ENCODE measurements around the gene DLGAP1. TPM values are rescaled to one million over a fixed set of nuclear protein-coding genes. Genes with fewer than 3 reads are reported as not detected.

Gene DLGAP1
- total RNA-seq, 1 donor from 2014 or later = 18.5 TPM

DNA sequence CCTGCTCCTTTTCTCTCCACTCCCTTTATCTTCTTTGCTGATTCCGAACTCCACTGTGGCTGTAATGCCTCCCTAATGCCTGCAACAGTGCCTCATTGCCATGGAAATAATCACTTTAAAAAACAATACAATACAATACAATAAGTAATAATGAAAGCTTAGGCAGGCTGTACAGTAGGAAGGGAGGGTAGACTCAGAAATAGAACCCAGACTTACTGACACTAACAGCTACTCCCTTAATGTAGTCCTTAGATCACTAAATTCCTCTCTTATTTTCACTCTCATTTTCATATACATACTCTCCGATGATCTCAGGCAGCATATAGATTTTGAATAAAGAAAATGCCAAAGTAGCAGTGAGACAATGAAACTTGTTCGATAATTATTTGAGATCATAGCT lies 70.2 kb downstream of the DLGAP1 start:
- H3K9me3 Mint-ChIP-seq = no peaks in the 10 kb centered on the region
- Histone ChIP-seq H3K79me2 (ENCODE audit: low read depth) (peaks cover 49% of the 10 kb centered on the region), H3K27ac (no peak overlapping the region), H3K9ac (no peak overlapping the region), H3K9me3 (ENCODE audit: low read depth) (no peaks in the 10 kb centered on the region), H3K27me3 (no peaks in the 10 kb centered on the region), H3K4me1 (peaks cover 31% of the 10 kb centered on the region), H2AFZ (replicated peaks) (no peak overlapping the region), H3K36me3 (no peaks in the 10 kb centered on the region), H3K4me3 (no peak overlapping the region), H3K4me2 (peak overlapping the region; percentile 25), H3F3A (ENCODE audit: low read depth) (no peaks in the 10 kb centered on the region), H4K20me1 (ENCODE audit: low read depth) (no peaks in the 10 kb centered on the region)
- TF ChIP-seq, protein P1, sequence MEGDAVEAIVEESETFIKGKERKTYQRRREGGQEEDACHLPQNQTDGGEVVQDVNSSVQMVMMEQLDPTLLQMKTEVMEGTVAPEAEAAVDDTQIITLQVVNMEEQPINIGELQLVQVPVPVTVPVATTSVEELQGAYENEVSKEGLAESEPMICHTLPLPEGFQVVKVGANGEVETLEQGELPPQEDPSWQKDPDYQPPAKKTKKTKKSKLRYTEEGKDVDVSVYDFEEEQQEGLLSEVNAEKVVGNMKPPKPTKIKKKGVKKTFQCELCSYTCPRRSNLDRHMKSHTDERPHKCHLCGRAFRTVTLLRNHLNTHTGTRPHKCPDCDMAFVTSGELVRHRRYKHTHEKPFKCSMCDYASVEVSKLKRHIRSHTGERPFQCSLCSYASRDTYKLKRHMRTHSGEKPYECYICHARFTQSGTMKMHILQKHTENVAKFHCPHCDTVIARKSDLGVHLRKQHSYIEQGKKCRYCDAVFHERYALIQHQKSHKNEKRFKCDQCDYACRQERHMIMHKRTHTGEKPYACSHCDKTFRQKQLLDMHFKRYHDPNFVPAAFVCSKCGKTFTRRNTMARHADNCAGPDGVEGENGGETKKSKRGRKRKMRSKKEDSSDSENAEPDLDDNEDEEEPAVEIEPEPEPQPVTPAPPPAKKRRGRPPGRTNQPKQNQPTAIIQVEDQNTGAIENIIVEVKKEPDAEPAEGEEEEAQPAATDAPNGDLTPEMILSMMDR (IDR thresholded peaks at IDR 0.05) = no peak
- TF ChIP-seq EZH2 (IDR thresholded peaks at IDR 0.05) = no peak
- TF ChIP-seq EZH2phosphoT487 (IDR thresholded peaks at IDR 0.05) = no peak
- H3K36me3 Mint-ChIP-seq = no peaks in the 10 kb centered on the region
- H3K4me3 Mint-ChIP-seq = no peak overlapping the region
- peaks cover 3% of the 10 kb centered on the region for H3K4me1 Mint-ChIP-seq
- no peak overlapping the region for H3K27ac Mint-ChIP-seq
- peak; percentile 21 for DNase-seq (ENCODE audit: low spot score)
- peaks cover 2% of the 10 kb centered on the region for H3K27me3 Mint-ChIP-seq (ENCODE audit: insufficient read depth, low read depth)

DNA sequence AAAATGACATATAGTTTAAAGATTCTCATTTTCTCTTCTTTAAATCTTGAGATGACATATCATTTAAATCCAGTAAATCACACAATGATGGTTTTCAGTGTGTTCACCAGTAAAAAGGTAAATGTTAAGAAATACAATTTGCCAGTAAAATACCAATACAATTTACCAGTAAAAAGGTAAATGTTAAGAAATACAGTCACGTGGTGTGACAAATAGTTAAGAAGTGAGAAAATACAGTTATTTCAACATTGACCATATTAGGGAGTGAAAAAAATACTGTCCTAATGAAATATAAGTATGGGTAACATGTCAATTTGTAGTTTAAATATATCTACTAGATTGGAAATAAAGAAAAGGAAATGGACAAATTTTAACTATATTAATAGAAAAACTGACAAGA lies 80.5 kb downstream of the DLGAP1 start:
- no peaks in the 10 kb centered on the region for H3K36me3 Mint-ChIP-seq
- Histone ChIP-seq H3K9ac (no peak overlapping the region), H3K27ac (no peak overlapping the region), H3K4me2 (no peak overlapping the region), H3K4me3 (no peak overlapping the region), H3K4me1 (peaks cover 18% of the 10 kb centered on the region), H4K20me1 (ENCODE audit: low read depth) (no peaks in the 10 kb centered on the region), H3F3A (ENCODE audit: low read depth) (no peaks in the 10 kb centered on the region), H3K27me3 (no peaks in the 10 kb centered on the region), H3K9me3 (ENCODE audit: low read depth) (no peaks in the 10 kb centered on the region), H3K36me3 (no peaks in the 10 kb centered on the region), H2AFZ (replicated peaks) (no peak overlapping the region), H3K79me2 (ENCODE audit: low read depth) (peaks cover 66% of the 10 kb centered on the region)
- H3K4me1 Mint-ChIP-seq = peaks cover 4% of the 10 kb centered on the region
- no peaks in the 10 kb centered on the region for H3K9me3 Mint-ChIP-seq
- DNase-seq (ENCODE audit: low spot score) = no peak
- TF ChIP-seq, protein P1 (IDR thresholded peaks at IDR 0.05) = no peak
- TF ChIP-seq EZH2phosphoT487 (IDR thresholded peaks at IDR 0.05) (no peak), EZH2 (IDR thresholded peaks at IDR 0.05) (no peak)
- no peaks in the 10 kb centered on the region for H3K27me3 Mint-ChIP-seq (ENCODE audit: insufficient read depth, low read depth)
- H3K27ac Mint-ChIP-seq = no peak overlapping the region
- H3K4me3 Mint-ChIP-seq = no peak overlapping the region

DNA sequence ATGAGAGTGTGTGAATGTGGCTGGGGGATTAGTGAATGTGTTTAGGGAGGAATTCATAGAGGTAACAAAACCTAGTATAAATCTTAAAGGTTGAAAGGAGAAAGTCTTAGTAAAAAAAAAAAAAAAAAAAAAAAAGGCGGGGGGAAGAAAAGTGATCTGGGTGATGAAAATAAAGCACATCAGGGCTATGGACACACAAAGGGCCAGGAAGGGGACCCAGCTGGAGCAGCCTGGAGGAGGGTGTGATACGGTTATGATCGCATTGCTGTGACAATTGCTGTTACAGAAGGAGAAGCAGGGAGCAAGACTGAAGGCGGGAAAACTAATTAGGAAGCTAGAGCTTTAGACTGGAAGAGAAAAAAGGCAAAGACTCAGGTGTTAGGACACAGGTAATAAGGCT lies 85.4 kb downstream of the DLGAP1 start:
- H3K4me1 Mint-ChIP-seq = peaks cover 6% of the 10 kb centered on the region
- Histone ChIP-seq H3K4me3 (no peak overlapping the region), H3K9me3 (ENCODE audit: low read depth) (no peaks in the 10 kb centered on the region)

More for the DNA sequence above, 85.4 kb downstream of the DLGAP1 start:
- no peaks in the 10 kb centered on the region for H4K20me1 ChIP-seq (ENCODE audit: low read depth)
- no peak overlapping the region for H2AFZ ChIP-seq (replicated peaks)
- no peak for DNase-seq (ENCODE audit: low spot score)
- H3F3A ChIP-seq (ENCODE audit: low read depth) = no peaks in the 10 kb centered on the region
- no peak overlapping the region for H3K4me3 Mint-ChIP-seq
- no peaks in the 10 kb centered on the region for H3K27me3 Mint-ChIP-seq (ENCODE audit: insufficient read depth, low read depth)
- H3K27ac ChIP-seq = no peak overlapping the region
- H3K36me3 Mint-ChIP-seq = no peaks in the 10 kb centered on the region
- H3K9ac ChIP-seq = no peak overlapping the region
- no peaks in the 10 kb centered on the region for H3K27me3 ChIP-seq
- no peak for TF ChIP-seq EZH2phosphoT487 (IDR thresholded peaks at IDR 0.05)
- TF ChIP-seq, protein P1 (IDR thresholded peaks at IDR 0.05) = no peak
- no peak for TF ChIP-seq EZH2 (IDR thresholded peaks at IDR 0.05)
- no peak overlapping the region for H3K4me2 ChIP-seq
- peaks cover 7% of the 10 kb centered on the region for H3K36me3 ChIP-seq
- peaks cover 21% of the 10 kb centered on the region for H3K4me1 ChIP-seq
- peaks cover 50% of the 10 kb centered on the region for H3K79me2 ChIP-seq (ENCODE audit: low read depth)
- no peak overlapping the region for H3K27ac Mint-ChIP-seq
- peaks cover 1% of the 10 kb centered on the region for H3K9me3 Mint-ChIP-seq
